ENCODE measurements around the gene MPI.

GRCh38 chr15:74873756-74874424 is 16.0 kb upstream of the MPI start:
- TF ChIP-seq SUZ12 (IDR thresholded peaks at IDR 0.05; ENCODE audit: extremely low read depth, insufficient read depth, insufficient read length) (no peak), ZNF274 (IDR thresholded peaks at IDR 0.05; ENCODE audit: low read depth, low read length) (no peak), YY1 (IDR thresholded peaks at IDR 0.05; ENCODE audit: insufficient read depth, insufficient read length) (no peak)
